Peyer's patch (tissue), 4 donors: ENCODE measurements around the gene VWA5B1.

Experiments
- CTCF ChIP-seq, 6 experiments: fragments of 450-650 bp in 4 of 6; fragments of 200-600 bp in 2 of 6; sonication (generic) in 1 of 6; IDR thresholded peaks; one replicate each; pipeline ENCODE4 v1.5.1; 2017 to 2019; ENCODE audit warnings: antibody characterized with exemption in 6 of 6, mild to moderate bottlenecking in 3 of 6, moderate library complexity in 1 of 6
- POLR2A ChIP-seq, 2 donors: fragments of 450-650 bp; IDR thresholded peaks; one replicate each; pipeline ENCODE4 v1.5.1; 2017; ENCODE audit warnings: antibody characterized with exemption in 2 of 2, mild to moderate bottlenecking in 2 of 2, moderate library complexity in 2 of 2

- TF ChIP-seq CTCF (IDR thresholded peaks at IDR 0.05) (no peak), POLR2A (IDR thresholded peaks at IDR 0.05) (no peak)
These were observed 72.2 kb downstream of the VWA5B1 start for GRCh38 chr1:20362856-20363255.
